Tibial artery (tissue), 4 donors: ENCODE data around the gene RPL38.

Experiments used
- DNase-seq, 2 donors: peaks; one replicate each; pipeline ENCODE4 v3.0.0-alpha.2; 2019
- H3K27ac ChIP-seq, 2 donors: fragments of 200-600 bp; sonication (generic) in 1 of 2; 1 replicate in 1 of 2; 2 replicates in 1 of 2; pipeline ENCODE4 v1.5.1; 2018 to 2019; ENCODE audit warnings: mild to moderate bottlenecking in 1 of 2
- H3K27me3 ChIP-seq, 2 donors: fragments of 200-600 bp; sonication (generic) in 1 of 2; one replicate each; pipeline versions ENCODE4 v1.5.1 to v1.6.0; 2016 to 2019
- H3K36me3 ChIP-seq, 3 donors: fragments of 200-600 bp; sonication (generic) in 2 of 3; one replicate each; pipeline ENCODE4 v1.5.1; 2016 to 2019; ENCODE audit warnings: mild to moderate bottlenecking in 2 of 3
- H3K4me1 ChIP-seq, 4 donors: fragments of 200-600 bp; sonication (generic) in 2 of 4; 1 replicate in 3 of 4; 2 replicates in 1 of 4; pipeline ENCODE4 v1.5.1; 2016 to 2019
- H3K4me3 ChIP-seq, 2 donors: fragments of 200-600 bp; sonication (generic) in 1 of 2; 1 replicate in 1 of 2; 2 replicates in 1 of 2; pipeline ENCODE4 v1.5.1; 2018 to 2019; ENCODE audit warnings: mild to moderate bottlenecking in 2 of 2
- H3K9me3 ChIP-seq, 3 donors: fragments of 200-600 bp; sonication (generic) in 1 of 3; one replicate each; pipeline ENCODE4 v1.5.1; 2016 to 2019
- intact Hi-C: fragments of 100-400 bp; cut with DNase I; formaldehyde crosslinking; loops from one replicate; pipeline ENCODE4 v1.15.0; 2023; ENCODE audit warnings: low total_unique reads
- TF ChIP-seq, protein P1 (sequence below), 2 experiments: fragments of 200-600 bp in 1 of 2; fragments of 450-650 bp in 1 of 2; IDR thresholded peaks; one replicate each; pipeline ENCODE4 v1.5.1; 2017 to 2019; ENCODE audit warnings: antibody characterized with exemption in 2 of 2, mild to moderate bottlenecking in 1 of 2, moderate library complexity in 1 of 2

The RPL38 gene

DNA sequence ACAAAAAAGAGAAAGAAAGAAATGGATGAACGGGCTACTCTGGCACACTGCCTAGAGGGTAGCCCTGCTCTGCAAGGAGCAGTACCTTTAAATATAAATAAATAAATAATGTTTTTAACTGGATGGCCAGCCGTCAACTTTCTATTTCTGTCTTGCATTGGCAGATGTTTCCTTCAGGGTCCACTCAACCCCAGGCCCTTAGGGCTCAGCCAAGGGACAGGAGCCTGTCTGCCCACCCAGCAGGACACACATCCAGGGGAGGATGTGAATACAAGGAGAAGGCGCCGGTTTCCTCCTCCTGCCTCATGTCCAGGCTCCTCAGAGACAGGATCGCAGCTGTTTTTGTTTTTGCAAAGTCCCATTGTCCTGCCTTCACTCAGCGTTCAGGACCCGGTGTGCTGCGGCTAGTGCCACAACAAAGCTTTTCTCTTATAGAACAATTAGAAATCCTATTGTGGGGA is 32.5 kb downstream of the RPL38 start:
- H3K4me1 ChIP-seq, result peaks cover 0 to 5% (median 0%) of the 10 kb centered on the region in 4 donors
- no peaks in the 10 kb centered on the region for H3K9me3 ChIP-seq
- no peak overlapping the region for H3K4me3 ChIP-seq
- H3K27ac ChIP-seq, result no peak overlapping the region
- no peak for DNase-seq
- peaks cover 0 to 34% (median 9%) of the 10 kb centered on the region in 3 donors for H3K36me3 ChIP-seq
- TF ChIP-seq, protein P1, sequence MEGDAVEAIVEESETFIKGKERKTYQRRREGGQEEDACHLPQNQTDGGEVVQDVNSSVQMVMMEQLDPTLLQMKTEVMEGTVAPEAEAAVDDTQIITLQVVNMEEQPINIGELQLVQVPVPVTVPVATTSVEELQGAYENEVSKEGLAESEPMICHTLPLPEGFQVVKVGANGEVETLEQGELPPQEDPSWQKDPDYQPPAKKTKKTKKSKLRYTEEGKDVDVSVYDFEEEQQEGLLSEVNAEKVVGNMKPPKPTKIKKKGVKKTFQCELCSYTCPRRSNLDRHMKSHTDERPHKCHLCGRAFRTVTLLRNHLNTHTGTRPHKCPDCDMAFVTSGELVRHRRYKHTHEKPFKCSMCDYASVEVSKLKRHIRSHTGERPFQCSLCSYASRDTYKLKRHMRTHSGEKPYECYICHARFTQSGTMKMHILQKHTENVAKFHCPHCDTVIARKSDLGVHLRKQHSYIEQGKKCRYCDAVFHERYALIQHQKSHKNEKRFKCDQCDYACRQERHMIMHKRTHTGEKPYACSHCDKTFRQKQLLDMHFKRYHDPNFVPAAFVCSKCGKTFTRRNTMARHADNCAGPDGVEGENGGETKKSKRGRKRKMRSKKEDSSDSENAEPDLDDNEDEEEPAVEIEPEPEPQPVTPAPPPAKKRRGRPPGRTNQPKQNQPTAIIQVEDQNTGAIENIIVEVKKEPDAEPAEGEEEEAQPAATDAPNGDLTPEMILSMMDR (IDR thresholded peaks at IDR 0.05), result no peak
- intact Hi-C loops, result no loop called here
- H3K27me3 ChIP-seq, result no peaks in the 10 kb centered on the region

DNA sequence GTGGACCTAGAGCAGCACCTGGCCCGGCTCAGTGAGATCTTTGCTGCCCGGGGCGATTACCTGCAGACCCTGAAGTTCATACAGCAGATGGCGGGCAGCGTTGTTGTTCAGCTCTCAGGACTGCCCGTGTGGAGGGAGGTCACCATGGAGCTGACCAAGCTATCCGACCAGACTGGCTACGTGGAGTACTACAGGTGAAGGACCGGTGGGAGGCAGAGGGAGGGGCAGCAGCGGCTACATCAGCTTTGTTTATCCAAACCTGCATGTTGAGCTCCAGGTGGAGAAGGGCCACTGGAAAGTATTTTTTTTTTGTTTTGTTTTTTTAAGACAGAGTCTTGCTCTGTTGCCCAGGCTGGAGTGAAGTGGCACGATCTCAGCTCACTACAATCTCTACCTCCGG is 33.8 kb downstream of the RPL38 start:
- Histone ChIP-seq H3K9me3 (no peaks in the 10 kb centered on the region), H3K4me3 (no peak overlapping the region), H3K36me3 (peaks cover 0 to 20% (median 9%) of the 10 kb centered on the region in 3 donors), H3K27ac (no peak overlapping the region), H3K27me3 (no peaks in the 10 kb centered on the region), H3K4me1 (peaks cover 0 to 12% (median 0%) of the 10 kb centered on the region in 4 donors)
- TF ChIP-seq, protein P1 (IDR thresholded peaks at IDR 0.05), result no peak
- intact Hi-C loops, result no loop called here
- DNase-seq, result no peak

DNA sequence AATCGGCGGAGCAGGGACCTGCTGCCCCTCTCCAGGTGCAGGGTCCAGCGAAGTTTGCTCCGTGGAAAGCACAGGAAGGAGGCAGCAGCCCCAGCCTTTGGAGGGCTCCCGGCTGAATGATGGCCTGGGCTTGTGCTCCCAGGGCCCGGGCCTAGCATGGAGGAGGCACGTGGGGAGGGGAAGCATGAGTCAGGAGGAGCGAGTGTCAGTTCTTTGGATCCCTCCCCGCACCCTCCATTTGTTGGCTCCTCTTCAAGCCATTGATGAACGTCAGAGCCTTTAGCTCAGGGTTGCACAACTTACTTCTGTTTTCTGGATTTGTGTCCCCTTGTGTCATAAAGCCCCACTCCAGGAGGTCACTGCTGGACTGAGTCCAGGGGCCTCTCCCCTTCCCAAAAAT is 35.7 kb downstream of the RPL38 start:
- intact Hi-C loops, result no loop called here
- TF ChIP-seq, protein P1 (IDR thresholded peaks at IDR 0.05), result no peak
- Histone ChIP-seq H3K36me3 (peaks cover 0 to 25% (median 9%) of the 10 kb centered on the region in 3 donors), H3K27me3 (no peaks in the 10 kb centered on the region), H3K9me3 (no peaks in the 10 kb centered on the region), H3K27ac (no peak overlapping the region), H3K4me1 (peaks cover 0 to 12% (median 0%) of the 10 kb centered on the region in 4 donors), H3K4me3 (no peak overlapping the region)
- DNase-seq, result peak in 1 of 2 donors; percentile 62

DNA sequence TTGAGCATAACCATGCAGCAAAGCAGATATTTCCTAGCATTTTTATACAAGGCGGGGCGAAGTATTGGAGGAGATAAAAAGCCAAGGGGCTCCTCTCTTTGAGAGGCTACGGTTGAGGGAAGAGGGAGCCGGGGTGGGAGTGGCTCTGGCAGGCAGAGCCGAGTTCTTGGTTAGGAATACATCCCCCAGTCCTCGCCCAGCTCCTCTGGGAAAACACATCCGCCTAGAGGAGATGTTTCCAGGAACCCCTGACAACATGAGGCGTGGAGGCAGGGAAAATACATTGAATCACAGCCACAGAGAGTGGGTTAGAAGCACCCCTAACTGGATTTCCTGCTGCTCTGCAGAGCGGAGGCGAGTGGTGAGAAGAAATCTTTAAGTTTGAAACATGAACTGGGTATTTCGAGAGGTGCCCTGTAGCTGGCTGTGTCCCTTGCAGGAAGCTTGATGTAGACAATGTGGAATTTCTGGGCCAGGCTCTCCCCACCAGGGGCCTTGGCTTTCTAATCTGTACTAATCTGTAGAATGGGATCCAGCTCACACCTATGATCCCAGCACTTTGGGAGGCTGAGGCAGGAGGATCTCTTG is 37.2 kb downstream of the RPL38 start:
- Histone ChIP-seq H3K4me3 (no peak overlapping the region), H3K36me3 (peaks cover 0 to 33% (median 9%) of the 10 kb centered on the region in 3 donors), H3K9me3 (no peaks in the 10 kb centered on the region), H3K4me1 (peaks cover 0 to 12% (median 0%) of the 10 kb centered on the region in 4 donors), H3K27me3 (no peaks in the 10 kb centered on the region), H3K27ac (no peak overlapping the region)
- TF ChIP-seq, protein P1 (IDR thresholded peaks at IDR 0.05), result no peak
- intact Hi-C loops, result no loop called here
- DNase-seq, result no peak

DNA sequence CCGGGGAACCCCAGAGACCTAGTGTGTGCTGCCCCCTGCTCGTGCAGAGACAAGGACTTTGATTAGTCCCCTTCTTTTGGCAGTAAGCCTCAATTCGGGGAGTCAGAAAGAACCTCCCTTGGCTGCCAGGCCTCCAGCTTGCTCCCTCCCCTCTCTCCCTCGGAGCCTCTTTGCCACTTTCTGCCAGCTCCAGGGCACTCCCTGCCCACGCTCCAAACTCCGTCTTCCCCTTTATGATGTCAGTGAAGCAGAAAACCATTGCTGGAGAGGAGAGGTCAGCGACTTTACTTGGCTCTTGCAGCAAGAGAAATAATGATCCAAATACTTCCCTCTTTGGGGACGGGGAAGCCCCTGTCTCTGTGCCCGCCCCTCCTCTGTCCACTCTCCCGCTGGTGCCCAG is 38.0 kb downstream of the RPL38 start:
- intact Hi-C loops, result no loop called here
- H3K27me3 ChIP-seq, result no peaks in the 10 kb centered on the region
- peak in 1 of 2 donors; percentile 33 for DNase-seq
- no peak overlapping the region for H3K4me3 ChIP-seq
- peaks cover 0 to 33% (median 9%) of the 10 kb centered on the region in 3 donors for H3K36me3 ChIP-seq
- H3K4me1 ChIP-seq, result peaks cover 0 to 12% (median 0%) of the 10 kb centered on the region in 4 donors
- H3K27ac ChIP-seq, result no peak overlapping the region
- TF ChIP-seq, protein P1 (IDR thresholded peaks at IDR 0.05), result no peak
- no peaks in the 10 kb centered on the region for H3K9me3 ChIP-seq
